ENCODE measurements around the gene PTGER3. TPM values are rescaled to one million over a fixed set of nuclear protein-coding genes. Genes with fewer than 3 reads are reported as not detected.

Gene PTGER3
- total RNA-seq, 4 donors from 2014 or later, result 79.5 to 143 (median 88.6) TPM

- intact Hi-C loops (cut with DNase I; ENCODE audit: low total_unique reads), result no loop called here
- TF ChIP-seq, protein P1, sequence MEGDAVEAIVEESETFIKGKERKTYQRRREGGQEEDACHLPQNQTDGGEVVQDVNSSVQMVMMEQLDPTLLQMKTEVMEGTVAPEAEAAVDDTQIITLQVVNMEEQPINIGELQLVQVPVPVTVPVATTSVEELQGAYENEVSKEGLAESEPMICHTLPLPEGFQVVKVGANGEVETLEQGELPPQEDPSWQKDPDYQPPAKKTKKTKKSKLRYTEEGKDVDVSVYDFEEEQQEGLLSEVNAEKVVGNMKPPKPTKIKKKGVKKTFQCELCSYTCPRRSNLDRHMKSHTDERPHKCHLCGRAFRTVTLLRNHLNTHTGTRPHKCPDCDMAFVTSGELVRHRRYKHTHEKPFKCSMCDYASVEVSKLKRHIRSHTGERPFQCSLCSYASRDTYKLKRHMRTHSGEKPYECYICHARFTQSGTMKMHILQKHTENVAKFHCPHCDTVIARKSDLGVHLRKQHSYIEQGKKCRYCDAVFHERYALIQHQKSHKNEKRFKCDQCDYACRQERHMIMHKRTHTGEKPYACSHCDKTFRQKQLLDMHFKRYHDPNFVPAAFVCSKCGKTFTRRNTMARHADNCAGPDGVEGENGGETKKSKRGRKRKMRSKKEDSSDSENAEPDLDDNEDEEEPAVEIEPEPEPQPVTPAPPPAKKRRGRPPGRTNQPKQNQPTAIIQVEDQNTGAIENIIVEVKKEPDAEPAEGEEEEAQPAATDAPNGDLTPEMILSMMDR (IDR thresholded peaks at IDR 0.05), result no peak
- TF ChIP-seq POLR2A (IDR thresholded peaks at IDR 0.05), result no peak
- 64 to 71% methylated on average over 6 of the region's 6 CpGs for WGBS, 2 donors
Measured at GRCh38 chr1:71068325-71069240, 21.0 kb upstream of the PTGER3 start.

GRCh38 chr1:71054791-71055190 lies 7.2 kb upstream of the PTGER3 start:
- no peak for DNase-seq (ENCODE audit: low spot score in 2 of 2)
- TF ChIP-seq, protein P1 (IDR thresholded peaks at IDR 0.05), result no peak
- TF ChIP-seq POLR2A (IDR thresholded peaks at IDR 0.05), result no peak
- WGBS, 2 donors, result 77 to 79% methylated on average over 6 of the region's 6 CpGs
- intact Hi-C loops (cut with DNase I; ENCODE audit: low total_unique reads), result loop anchor here (10.0 kb wide), 1 partner anchor 530 kb away; no protein-coding TSS in a partner anchor
- H3K4me3 ChIP-seq (ENCODE audit: low read depth, poor library complexity, severe bottlenecking), result no peak overlapping the region

More at GRCh38 chr1:71068325-71069240, 21.0 kb upstream of the PTGER3 start:
- no peak for DNase-seq (ENCODE audit: low spot score in 2 of 2)
- H3K4me3 ChIP-seq (ENCODE audit: low read depth, poor library complexity, severe bottlenecking), result no peak overlapping the region

DNA sequence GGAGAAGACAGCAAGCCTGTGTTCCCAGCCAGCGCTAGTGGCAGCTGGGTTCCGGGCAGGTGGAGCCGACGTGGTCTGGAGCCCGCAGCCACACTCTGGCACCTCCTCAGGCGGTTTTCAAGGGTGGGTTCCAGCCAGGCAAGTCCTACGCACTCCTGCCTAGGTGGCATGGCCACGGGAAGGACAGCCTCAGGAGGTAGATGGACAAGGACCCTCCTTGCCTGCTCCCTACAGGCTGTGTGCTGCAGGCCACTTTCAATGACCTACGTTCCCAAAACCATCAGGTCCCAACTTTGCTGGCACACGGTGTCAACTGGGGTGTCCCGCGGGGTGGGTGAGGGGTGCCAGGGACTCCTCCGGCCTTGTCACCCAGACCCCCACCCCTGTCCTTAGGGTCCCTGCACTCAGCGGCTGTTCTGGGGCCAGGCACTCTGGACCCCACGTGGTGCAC lies 6.7 kb upstream of the PTGER3 start:
- DNase-seq (ENCODE audit: low spot score in 2 of 2), result no peak
- no peak for TF ChIP-seq POLR2A (IDR thresholded peaks at IDR 0.05)
- TF ChIP-seq, protein P1 (IDR thresholded peaks at IDR 0.05), result no peak

DNA sequence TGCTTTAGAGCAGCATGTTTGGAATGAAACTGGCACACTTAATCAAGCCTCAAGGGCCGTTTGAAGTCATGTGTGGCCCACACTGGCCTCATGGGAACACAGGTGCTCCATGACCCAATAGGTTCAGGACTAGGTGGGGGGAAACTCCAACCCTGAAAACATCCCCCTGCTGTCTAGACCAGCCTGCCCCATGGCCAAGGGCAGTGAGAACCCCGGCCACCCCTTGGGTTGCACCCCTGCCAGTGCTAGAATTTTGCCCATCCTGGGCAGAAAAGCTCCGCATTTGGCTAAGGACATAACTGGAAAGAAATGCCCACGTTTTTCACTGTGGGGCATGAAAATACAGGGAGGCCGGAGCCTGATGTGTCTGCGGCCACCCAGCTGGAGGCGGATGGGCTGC lies 6.1 kb upstream of the PTGER3 start:
- DNase-seq (ENCODE audit: low spot score in 2 of 2), result no peak
- no peak overlapping the region for H3K4me3 ChIP-seq (ENCODE audit: low read depth, poor library complexity, severe bottlenecking)
- WGBS, 2 donors, result 63 to 75% methylated on average over 6 to 7 of the region's 7 CpGs
- intact Hi-C loops (cut with DNase I; ENCODE audit: low total_unique reads), result loop anchor here (10.0 kb wide), 1 partner anchor 529 kb away; no protein-coding TSS in a partner anchor
- TF ChIP-seq, protein P1 (IDR thresholded peaks at IDR 0.05), result no peak
- TF ChIP-seq POLR2A (IDR thresholded peaks at IDR 0.05), result no peak

More for the DNA sequence above, 6.7 kb upstream of the PTGER3 start:
- intact Hi-C loops (cut with DNase I; ENCODE audit: low total_unique reads), result loop anchor here (10.0 kb wide), 1 partner anchor 530 kb away; no protein-coding TSS in a partner anchor
- 76 to 77% methylated on average over 15 of the region's 15 CpGs for WGBS, 2 donors
- H3K4me3 ChIP-seq (ENCODE audit: low read depth, poor library complexity, severe bottlenecking), result no peak overlapping the region

- no peak overlapping the region for H3K4me3 ChIP-seq (ENCODE audit: low read depth, poor library complexity, severe bottlenecking)
- TF ChIP-seq POLR2A (IDR thresholded peaks at IDR 0.05), result no peak
- TF ChIP-seq, protein P1 (IDR thresholded peaks at IDR 0.05), result no peak
- intact Hi-C loops (cut with DNase I; ENCODE audit: low total_unique reads), result loop anchor here (10.0 kb wide), 1 partner anchor 528 kb away; no protein-coding TSS in a partner anchor
- no peak for DNase-seq (ENCODE audit: low spot score in 2 of 2)
- 38 to 58% methylated on average over 1 of the region's 1 CpG for WGBS, 2 donors
Measured at GRCh38 chr1:71053146-71053545, 5.5 kb upstream of the PTGER3 start.
